Heart right ventricle (tissue), 16 donors: ENCODE data around the gene MYOD1. TPM values are rescaled to one million over a fixed set of nuclear protein-coding genes. Genes with fewer than 3 reads are reported as not detected.

Experiments used
- ATAC-seq, 8 donors: fragments of 200-7000 bp; cut with Tn5 transposase; one replicate each; pipeline ENCODE4 v1.9.1; 2020; ENCODE audit warnings: mild to moderate bottlenecking in 8 of 8, moderate library complexity in 8 of 8, moderate number of reproducible peaks in 1 of 8
- DNase-seq, 2 donors: peaks; one replicate each; pipeline ENCODE4 v3.0.0-alpha.2; 2020
- H3K27ac ChIP-seq, 10 donors: fragments of 200-600 bp; sonication (generic) in 2 of 10; one replicate each; pipeline versions ENCODE4 v1.5.0 to v1.8.0; 2020 to 2022; ENCODE audit warnings: mild to moderate bottlenecking in 3 of 10
- H3K27me3 ChIP-seq, 7 donors: fragments of 200-600 bp; one replicate each; pipeline ENCODE4 v1.8.0; 2021 to 2022; ENCODE audit warnings: mild to moderate bottlenecking in 2 of 7
- H3K36me3 ChIP-seq, 9 donors: fragments of 200-600 bp; sonication (generic) in 1 of 9; one replicate each; pipeline versions ENCODE4 v1.5.0 to v1.8.0; 2020 to 2022; ENCODE audit warnings: mild to moderate bottlenecking in 2 of 9
- H3K4me1 ChIP-seq, 9 donors: fragments of 200-600 bp; sonication (generic) in 1 of 9; one replicate each; pipeline versions ENCODE4 v1.5.0 to v1.8.0; 2020 to 2022; ENCODE audit warnings: mild to moderate bottlenecking in 4 of 9
- H3K4me3 ChIP-seq, 10 donors: fragments of 200-600 bp; sonication (generic) in 2 of 10; one replicate each; pipeline versions ENCODE4 v1.5.0 to v1.8.0; 2020 to 2022; ENCODE audit warnings: mild to moderate bottlenecking in 7 of 10, moderate library complexity in 2 of 10
- H3K9me3 ChIP-seq, 11 donors: fragments of 200-600 bp in 10 of 11; sonication (generic) in 2 of 11; one replicate each; pipeline versions ENCODE4 v1.5.0 to v1.8.0; 2013 to 2022; ENCODE audit warnings: mild to moderate bottlenecking in 2 of 11, control low read depth in 1 of 11, moderate library complexity in 1 of 11
- WGBS, 2 donors: extraction: QIAGEN DNeasy Blood & Tissue Kit; methylation state at CpG; one replicate each; pipeline ENCODE4 v1.1.7; 2013; ENCODE audit warnings: inconsistent platforms in 1 of 2; 5-methylcytosine and 5-hydroxymethylcytosine counted together
- intact Hi-C, 10 donors: fragments of 100-400 bp; cut with DNase I; formaldehyde crosslinking; loops; one replicate each; pipeline versions ENCODE4 v1.11.1 to v1.14.2; 2022
- polyA plus RNA-seq, 2 donors: library from polyadenylated mRNA; stranded (reverse); fragments of 200-250 nt; gene quantifications; one replicate each; pipeline ENCODE4 v1.2.3, GENCODE V29; 2013
- total RNA-seq, 10 donors: library from RNA; stranded (reverse); fragmentation: NEBNext Ultra II Directional in 3 of 10; extraction: Animal tissue kit (Norgen Biotek cat#: 25700) in 3 of 10; gene quantifications; one replicate each; pipeline versions ENCODE4 v1.2.1 to v1.2.4, GENCODE V29; 2021 to 2023
- TF ChIP-seq, protein P1 (sequence below), 9 donors: fragments of 200-600 bp; sonication (generic) in 2 of 9; IDR thresholded peaks; one replicate each; pipeline versions ENCODE4 v1.5.0 to v1.8.0; 2021 to 2022; ENCODE audit warnings: antibody characterized with exemption in 9 of 9, mild to moderate bottlenecking in 5 of 9, moderate library complexity in 1 of 9
- donor health status: Arrhythmogenic right ventricular cardiomyopathy.
- donor health status: ischemic (EF 13 %, LVEDD 7.1; RV severe dilation, severe dysfunction).
- donor health status: healthy with polysubstance abuse.
- donor health status: DM: no; HTN: yes; CAD: no.
- donor health status: DM: no; HTN: no; CAD: no.
- donor health status: ischemic (EF 25% LVEDD 6.9; RV normal size, moderate dysfunction).
- donor health status: ischemic (EF 25% LVEDD 5.7; RV mildly dilated, moderate dysfunction).
- donor health status: healthy.
- donor health status: DM: yes; HTN: yes; CAD: no.
- donor health status: Ischemic cardiomyopathy.
- donor health status: ischemic (EF 35%, LVEDD 5.7; RV mildly dilated, moderate dysfunction).
- donor health status: nonischemic (EF 11% LVEDD 7.7; RV severe dilation, severe dysfunction).
- donor health status: DM: yes; HTN: yes; CAD: no.
- donor health status: PGD.
- donor health status: ischemic (EF 29% LVEDD 5.4; RV normal size, mild dysfunction).
- donor health status: nonischemic (EF 23%, LVEDD 6.1; RV moderate dilation, normal function).

Gene MYOD1
- total and polyA plus RNA-seq, 12 donors, result 0.20 TPM; not detected in 11

DNA sequence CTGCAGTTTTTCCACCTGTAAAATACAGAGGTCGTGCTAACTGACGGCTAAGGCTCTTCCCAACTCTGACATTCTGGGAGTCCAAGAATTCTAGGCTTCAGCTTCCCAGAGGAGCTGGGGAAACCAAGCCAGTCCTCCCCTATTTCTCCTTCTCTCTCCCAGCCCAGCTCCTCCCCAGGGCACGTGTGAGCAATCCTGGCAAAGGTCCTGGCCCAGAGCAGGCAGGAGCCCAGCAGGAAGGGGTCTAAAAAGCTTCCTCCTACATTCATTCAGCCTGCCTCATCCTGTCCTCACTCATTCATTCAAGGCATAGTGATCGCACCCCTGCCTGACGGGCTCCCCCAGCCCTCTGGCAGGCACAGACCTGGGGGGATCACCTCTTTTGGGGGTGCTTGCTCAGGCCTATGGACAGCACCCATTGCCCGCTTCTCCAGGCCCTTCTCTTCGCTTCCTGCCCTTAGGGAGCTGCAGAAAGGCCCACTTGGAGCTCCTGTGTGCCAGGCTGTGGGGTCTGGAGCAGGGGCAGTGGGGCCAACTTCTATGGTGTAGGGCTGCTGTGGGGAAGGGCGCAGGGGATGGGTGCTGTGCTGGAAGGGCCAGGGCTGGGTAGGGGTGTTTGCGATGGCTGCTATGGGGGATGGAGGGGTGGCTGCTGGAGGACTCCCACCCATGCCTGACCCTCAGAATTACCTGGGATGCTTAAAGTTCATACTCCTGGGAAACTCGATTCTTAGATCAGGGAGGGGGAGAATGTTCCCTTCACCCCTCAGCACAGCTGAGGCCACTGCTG, 25.0 kb downstream of the MYOD1 start:
- Histone ChIP-seq H3K9me3 (no peaks in the 10 kb centered on the region), H3K27me3 (peaks cover 0 to 26% (median 14%) of the 10 kb centered on the region in 7 donors), H3K4me3 (no peak overlapping the region), H3K4me1 (no peaks in the 10 kb centered on the region), H3K27ac (no peak overlapping the region), H3K36me3 (no peaks in the 10 kb centered on the region)
- WGBS, 2 donors, result 76 to 77% methylated on average over 10 of the region's 10 CpGs
- intact Hi-C loops, result no loop called here
- TF ChIP-seq, protein P1, sequence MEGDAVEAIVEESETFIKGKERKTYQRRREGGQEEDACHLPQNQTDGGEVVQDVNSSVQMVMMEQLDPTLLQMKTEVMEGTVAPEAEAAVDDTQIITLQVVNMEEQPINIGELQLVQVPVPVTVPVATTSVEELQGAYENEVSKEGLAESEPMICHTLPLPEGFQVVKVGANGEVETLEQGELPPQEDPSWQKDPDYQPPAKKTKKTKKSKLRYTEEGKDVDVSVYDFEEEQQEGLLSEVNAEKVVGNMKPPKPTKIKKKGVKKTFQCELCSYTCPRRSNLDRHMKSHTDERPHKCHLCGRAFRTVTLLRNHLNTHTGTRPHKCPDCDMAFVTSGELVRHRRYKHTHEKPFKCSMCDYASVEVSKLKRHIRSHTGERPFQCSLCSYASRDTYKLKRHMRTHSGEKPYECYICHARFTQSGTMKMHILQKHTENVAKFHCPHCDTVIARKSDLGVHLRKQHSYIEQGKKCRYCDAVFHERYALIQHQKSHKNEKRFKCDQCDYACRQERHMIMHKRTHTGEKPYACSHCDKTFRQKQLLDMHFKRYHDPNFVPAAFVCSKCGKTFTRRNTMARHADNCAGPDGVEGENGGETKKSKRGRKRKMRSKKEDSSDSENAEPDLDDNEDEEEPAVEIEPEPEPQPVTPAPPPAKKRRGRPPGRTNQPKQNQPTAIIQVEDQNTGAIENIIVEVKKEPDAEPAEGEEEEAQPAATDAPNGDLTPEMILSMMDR (IDR thresholded peaks at IDR 0.05), result no peak
- no peak for ATAC-seq
- DNase-seq, result no peak

DNA sequence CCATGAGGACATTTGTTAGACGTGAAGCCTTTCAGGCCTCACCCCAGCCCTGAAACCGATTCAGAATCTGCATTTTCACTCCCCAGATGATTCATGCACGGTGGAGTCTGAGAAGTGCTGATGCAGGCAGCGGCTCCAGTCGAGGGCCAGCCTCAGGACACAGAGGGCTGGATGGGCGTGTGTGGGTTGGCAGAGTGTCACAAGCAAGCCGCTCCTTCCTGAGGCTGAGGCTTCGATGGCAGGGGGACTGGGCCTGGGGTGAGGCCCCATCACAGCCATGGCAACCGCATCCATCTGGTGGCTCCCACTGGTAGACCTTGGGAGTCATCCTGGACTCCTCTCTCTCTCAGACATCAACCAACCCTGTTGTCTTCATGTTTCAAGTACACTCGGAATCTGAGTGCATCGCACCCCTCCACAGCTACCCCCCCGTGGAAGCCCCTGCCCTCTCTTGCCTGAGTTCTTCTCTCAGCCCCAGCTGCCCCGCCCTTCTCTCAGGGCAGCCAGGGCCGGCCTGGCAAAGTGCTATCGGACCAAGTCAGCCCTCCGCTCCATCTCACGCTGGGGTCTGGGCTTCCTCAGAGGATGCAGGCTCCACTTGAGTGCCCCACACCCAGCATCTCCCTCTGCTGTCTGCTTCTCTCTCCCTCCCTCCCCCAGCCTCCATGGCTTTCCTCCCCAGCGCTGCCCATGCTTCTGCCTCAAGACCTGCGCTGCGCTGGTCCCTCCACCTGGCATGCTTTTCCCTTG, 25.8 kb downstream of the MYOD1 start:
- 83 to 85% methylated on average over 20 of the region's 20 CpGs for WGBS, 2 donors
- Histone ChIP-seq H3K9me3 (no peaks in the 10 kb centered on the region), H3K4me1 (peaks cover 0 to 5% (median 0%) of the 10 kb centered on the region in 9 donors), H3K27ac (no peak overlapping the region), H3K36me3 (no peaks in the 10 kb centered on the region), H3K4me3 (no peak overlapping the region), H3K27me3 (peaks cover 0 to 18% (median 7%) of the 10 kb centered on the region in 7 donors)
- intact Hi-C loops, result no loop called here
- no peak for DNase-seq
- TF ChIP-seq, protein P1 (IDR thresholded peaks at IDR 0.05), result no peak
- ATAC-seq, result no peak

DNA sequence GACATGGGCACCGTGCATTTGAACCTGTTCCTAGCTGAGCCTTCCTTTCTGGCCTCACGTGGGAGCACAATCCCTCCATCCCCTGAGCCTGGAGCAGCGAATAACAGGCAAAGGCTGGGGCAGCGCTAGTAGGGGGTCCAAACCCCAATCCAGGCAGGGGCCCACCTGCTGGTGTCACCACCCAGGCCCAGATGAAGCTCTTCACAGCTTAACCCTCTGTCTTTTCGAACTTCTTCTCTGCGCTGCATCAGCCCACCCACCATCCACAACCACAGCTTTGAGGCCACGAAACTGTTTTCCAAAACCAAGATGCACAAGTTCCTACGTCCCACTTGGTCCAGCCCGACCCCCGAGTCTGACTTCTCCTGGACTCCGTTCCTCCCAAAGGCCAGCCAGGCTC, 26.7 kb downstream of the MYOD1 start:
- no peak overlapping the region for H3K4me3 ChIP-seq
- DNase-seq (no peak), ATAC-seq (no peak)
- H3K9me3 ChIP-seq, result no peaks in the 10 kb centered on the region
- H3K4me1 ChIP-seq, result peaks cover 0 to 9% (median 0%) of the 10 kb centered on the region in 9 donors
- intact Hi-C loops, result no loop called here
- H3K27ac ChIP-seq, result no peak overlapping the region
- 76 to 79% methylated on average over 11 of the region's 11 CpGs for WGBS, 2 donors
- H3K27me3 ChIP-seq, result peaks cover 0 to 13% (median 0%) of the 10 kb centered on the region in 7 donors
- H3K36me3 ChIP-seq, result no peaks in the 10 kb centered on the region
- TF ChIP-seq, protein P1 (IDR thresholded peaks at IDR 0.05), result no peak

DNA sequence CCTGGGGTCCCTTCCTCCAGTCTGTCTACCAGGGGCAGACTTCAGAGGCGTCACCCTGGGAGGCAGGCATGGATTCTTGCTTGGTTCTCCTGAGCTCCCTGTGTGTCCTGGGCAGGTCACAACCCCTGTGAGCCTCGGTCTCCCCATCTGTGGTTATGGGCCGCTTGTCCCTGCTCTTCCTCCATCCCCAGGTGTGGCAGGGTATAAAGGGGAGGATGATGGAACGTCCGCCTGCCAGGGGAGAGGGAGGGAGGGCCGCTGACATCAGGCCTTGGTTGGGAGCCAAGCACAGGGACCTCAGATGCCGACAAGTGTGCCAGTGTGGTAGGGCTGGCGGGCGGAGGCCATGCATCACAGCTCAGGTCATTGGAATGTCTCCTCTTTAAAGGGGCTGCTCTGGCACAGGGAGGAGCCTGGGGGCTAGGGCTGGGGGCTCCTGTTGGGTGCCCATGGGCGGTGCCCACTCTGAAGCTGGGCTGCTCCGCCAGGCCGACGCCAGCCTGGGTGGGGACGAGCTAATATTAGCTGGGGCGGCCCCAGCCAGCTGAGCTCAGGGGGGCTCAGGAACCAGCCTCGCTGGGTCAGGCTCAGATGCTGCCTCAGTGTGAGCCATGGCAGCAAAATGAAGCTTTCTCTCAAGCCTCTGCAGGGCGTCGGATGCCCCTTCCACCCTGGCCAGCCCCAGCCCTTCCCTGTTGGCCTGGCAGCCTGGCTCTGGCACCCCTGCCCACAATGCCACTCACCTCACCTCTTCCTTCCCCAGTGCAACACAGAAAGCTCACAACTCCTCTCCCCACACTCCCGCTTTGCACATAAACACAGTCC, 28.0 kb downstream of the MYOD1 start:
- Histone ChIP-seq H3K36me3 (no peaks in the 10 kb centered on the region), H3K4me1 (peaks cover 0 to 9% (median 0%) of the 10 kb centered on the region in 9 donors), H3K27me3 (peaks cover 0 to 7% (median 0%) of the 10 kb centered on the region in 7 donors), H3K27ac (no peak overlapping the region), H3K4me3 (no peak overlapping the region), H3K9me3 (no peaks in the 10 kb centered on the region)
- no peak for DNase-seq
- intact Hi-C loops, result no loop called here
- no peak for ATAC-seq
- TF ChIP-seq, protein P1 (IDR thresholded peaks at IDR 0.05), result no peak
- 66 to 77% methylated on average over 19 of the region's 19 CpGs for WGBS, 2 donors
